ENCODE measurements around the gene TPRG1L. TPM values are rescaled to one million over a fixed set of nuclear protein-coding genes. Genes with fewer than 3 reads are reported as not detected.
"Not testable (repeated sequence)": the region's sequence is repeated elsewhere in the genome, so short reads cannot be mapped to it uniquely, and the experiment has no call there.

The TPRG1L gene
- 10 to 100 TPM; 27.4 to 37.6 TPM for total RNA-seq

- Histone ChIP-seq H3K36me3 (peaks cover 19% of the 10 kb centered on the region), H3K27me3 (replicated peaks; ENCODE audit: insufficient read depth) (no peaks in the 10 kb centered on the region), H3K9me3 (no peaks in the 10 kb centered on the region), H3K4me1 (ENCODE audit: control insufficient read depth in 1 of 2, low read depth in 2 of 2) (peaks cover 16 to 24% of the 10 kb centered on the region in 2 donors), H3K27ac (peak within 1 kb of the TSS; percentile 35 to 51), H3K4me3 (peak within 1 kb of the TSS; percentile 97)
- TF ChIP-seq CTCF (IDR thresholded peaks at IDR 0.05), result no peak
- DNase-seq (ENCODE audit: low spot score) (peak; percentile 94), ATAC-seq (ENCODE audit: insufficient number of reproducible peaks, low FRiP score, low read depth) (peak; percentile 87)
These were observed at the start of gene TPRG1L for GRCh38 chr1:3624200-3625136. TPRG1L (plus strand) TSS chr1:3625015; CDS start chr1:3625073, 58 bp downstream.

GRCh38 chr1:3575515-3575914 is 49.3 kb upstream of the TPRG1L start:
- not testable (repeated sequence) for DNase-seq (ENCODE audit: low spot score); H3K36me3 ChIP-seq; H3K27ac ChIP-seq; H3K27me3 ChIP-seq (replicated peaks; ENCODE audit: insufficient read depth); H3K9me3 ChIP-seq; ATAC-seq (ENCODE audit: insufficient number of reproducible peaks, low FRiP score, low read depth); H3K4me3 ChIP-seq
- H3K4me1 ChIP-seq (ENCODE audit: control insufficient read depth in 1 of 2, low read depth in 2 of 2), result peaks cover 19 to 34% of the 10 kb centered on the region in 2 donors

GRCh38 chr1:3575993-3576392 is 48.8 kb upstream of the TPRG1L start:
- ATAC-seq (ENCODE audit: insufficient number of reproducible peaks, low FRiP score, low read depth) (no peak), DNase-seq (ENCODE audit: low spot score) (no peak)
- no peak overlapping the region for H3K27ac ChIP-seq
- no peaks in the 10 kb centered on the region for H3K27me3 ChIP-seq (replicated peaks; ENCODE audit: insufficient read depth)
- H3K9me3 ChIP-seq, result no peaks in the 10 kb centered on the region
- peaks cover 19 to 34% of the 10 kb centered on the region in 2 donors for H3K4me1 ChIP-seq (ENCODE audit: control insufficient read depth in 1 of 2, low read depth in 2 of 2)
- no peaks in the 10 kb centered on the region for H3K36me3 ChIP-seq
- no peak for TF ChIP-seq CTCF (IDR thresholded peaks at IDR 0.05)
- H3K4me3 ChIP-seq, result no peak overlapping the region

GRCh38 chr1:3577300-3577699 is 47.5 kb upstream of the TPRG1L start:
- H3K27me3 ChIP-seq (replicated peaks; ENCODE audit: insufficient read depth), result no peaks in the 10 kb centered on the region
- ATAC-seq (ENCODE audit: insufficient number of reproducible peaks, low FRiP score, low read depth) (no peak), DNase-seq (ENCODE audit: low spot score) (no peak)
- H3K9me3 ChIP-seq, result no peaks in the 10 kb centered on the region
- peaks cover 19 to 34% of the 10 kb centered on the region in 2 donors for H3K4me1 ChIP-seq (ENCODE audit: control insufficient read depth in 1 of 2, low read depth in 2 of 2)
- H3K4me3 ChIP-seq, result peak overlapping the region; percentile 32
- H3K27ac ChIP-seq, result peak overlapping the region in 1 of 2 donors; percentile 23
- no peaks in the 10 kb centered on the region for H3K36me3 ChIP-seq
- no peak for TF ChIP-seq CTCF (IDR thresholded peaks at IDR 0.05)

GRCh38 chr1:3577711-3578432 is 46.9 kb upstream of the TPRG1L start:
- Histone ChIP-seq H3K4me1 (ENCODE audit: control insufficient read depth in 1 of 2, low read depth in 2 of 2) (peaks cover 19 to 32% of the 10 kb centered on the region in 2 donors), H3K9me3 (no peaks in the 10 kb centered on the region), H3K27me3 (replicated peaks; ENCODE audit: insufficient read depth) (no peaks in the 10 kb centered on the region), H3K36me3 (no peaks in the 10 kb centered on the region), H3K27ac (peak overlapping the region in 1 of 2 donors; percentile 44), H3K4me3 (peak overlapping the region; percentile 32)
- no peak for TF ChIP-seq CTCF (IDR thresholded peaks at IDR 0.05)
- DNase-seq (ENCODE audit: low spot score) (no peak), ATAC-seq (ENCODE audit: insufficient number of reproducible peaks, low FRiP score, low read depth) (no peak)

Measured in thoracic aorta (tissue), 2 donors.